ENCODE data around the gene SLC12A1.

SLC12A1 gene

DNA sequence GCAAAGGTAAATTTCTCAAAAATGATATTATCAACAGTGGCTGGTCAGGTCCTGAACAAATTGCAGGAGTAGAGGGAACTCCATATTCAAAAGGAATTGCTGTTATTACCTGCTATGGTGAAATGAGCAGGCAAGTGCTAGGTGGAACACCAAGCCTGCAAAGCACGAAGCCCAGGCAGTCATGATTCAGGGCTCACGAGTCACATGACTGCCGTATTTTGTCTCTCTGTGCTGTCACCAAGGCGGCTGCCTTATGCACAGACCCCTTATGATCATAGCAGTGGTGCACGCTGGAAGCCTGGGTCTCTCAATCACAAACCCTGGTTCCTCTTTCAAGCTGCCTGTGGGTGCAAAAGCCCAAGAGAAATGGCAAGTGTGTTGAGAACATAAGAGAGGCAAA, 24.4 kb downstream of the SLC12A1 start:
- no peak overlapping the region for H3K9ac ChIP-seq
- no peaks in the 10 kb centered on the region for H3K36me3 ChIP-seq
- H3K27me3 ChIP-seq = no peaks in the 10 kb centered on the region
- no peaks in the 10 kb centered on the region for H4K20me1 ChIP-seq
- H3K4me2 ChIP-seq = no peak overlapping the region
- TF ChIP-seq Cebpa-rat (IDR thresholded peaks at IDR 0.05) = no peak
- no peak overlapping the region for H3K4me3 ChIP-seq
- H3K4me1 ChIP-seq = no peaks in the 10 kb centered on the region
- no peaks in the 10 kb centered on the region for H3K9me3 ChIP-seq (replicated peaks in 1 of 11)
- no peak overlapping the region for H3K27ac ChIP-seq

GRCh38 chr15:48233246-48233645, 27.1 kb downstream of the SLC12A1 start:
- no peaks in the 10 kb centered on the region for H4K20me1 ChIP-seq
- H3K4me3 ChIP-seq = no peak overlapping the region
- no peak overlapping the region for H3K4me2 ChIP-seq
- TF ChIP-seq Cebpa-rat (IDR thresholded peaks at IDR 0.05) = no peak
- no peaks in the 10 kb centered on the region for H3K9me3 ChIP-seq (replicated peaks in 1 of 11)
- H3K27ac ChIP-seq = no peak overlapping the region
- H3K9ac ChIP-seq = no peak overlapping the region
- no peaks in the 10 kb centered on the region for H3K4me1 ChIP-seq
- no peaks in the 10 kb centered on the region for H3K36me3 ChIP-seq
- no peaks in the 10 kb centered on the region for H3K27me3 ChIP-seq

- H3K9ac ChIP-seq = no peak overlapping the region
- H3K4me3 ChIP-seq = no peak overlapping the region
- no peak overlapping the region for H3K4me2 ChIP-seq
- no peaks in the 10 kb centered on the region for H3K27me3 ChIP-seq
- TF ChIP-seq Cebpa-rat (IDR thresholded peaks at IDR 0.05) = no peak
- H3K9me3 ChIP-seq (replicated peaks in 1 of 11) = no peaks in the 10 kb centered on the region
- H3K36me3 ChIP-seq = no peaks in the 10 kb centered on the region
- no peaks in the 10 kb centered on the region for H3K4me1 ChIP-seq
- H4K20me1 ChIP-seq = no peaks in the 10 kb centered on the region
- no peak overlapping the region for H3K27ac ChIP-seq
These were observed 33.2 kb downstream of the SLC12A1 start for GRCh38 chr15:48239334-48239733.

GRCh38 chr15:48242015-48242414, 35.9 kb downstream of the SLC12A1 start:
- H3K4me2 ChIP-seq = no peak overlapping the region
- no peaks in the 10 kb centered on the region for H3K4me1 ChIP-seq
- H3K9me3 ChIP-seq (replicated peaks in 1 of 11) = no peaks in the 10 kb centered on the region
- H3K27me3 ChIP-seq = no peaks in the 10 kb centered on the region
- no peak overlapping the region for H3K4me3 ChIP-seq
- H4K20me1 ChIP-seq = no peaks in the 10 kb centered on the region
- no peak overlapping the region for H3K9ac ChIP-seq
- TF ChIP-seq Cebpa-rat (IDR thresholded peaks at IDR 0.05) = no peak
- H3K36me3 ChIP-seq = no peaks in the 10 kb centered on the region
- no peak overlapping the region for H3K27ac ChIP-seq

DNA sequence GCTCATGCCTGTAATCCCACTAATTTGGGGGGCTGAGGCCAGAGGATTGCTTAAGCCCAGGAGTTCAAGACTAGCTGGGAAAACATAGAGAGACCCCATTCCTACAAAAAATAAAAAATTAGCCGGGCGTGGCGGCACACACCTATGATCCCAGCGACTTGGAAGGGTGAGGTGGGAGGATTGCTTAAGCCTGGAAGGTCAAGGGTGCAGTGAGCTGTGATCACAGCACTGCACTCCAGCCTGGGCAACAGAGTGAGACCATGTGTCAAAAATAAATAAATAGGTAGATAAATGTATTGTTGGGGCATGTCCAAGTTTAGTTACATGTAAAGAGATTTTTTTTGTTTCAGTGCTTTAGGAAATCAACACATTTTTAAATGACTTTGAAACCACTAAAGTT, 36.4 kb downstream of the SLC12A1 start:
- Histone ChIP-seq H4K20me1 (no peaks in the 10 kb centered on the region), H3K4me2 (no peak overlapping the region), H3K9ac (no peak overlapping the region), H3K9me3 (replicated peaks in 1 of 11) (no peaks in the 10 kb centered on the region), H3K4me3 (no peak overlapping the region), H3K27ac (no peak overlapping the region), H3K27me3 (no peaks in the 10 kb centered on the region), H3K36me3 (no peaks in the 10 kb centered on the region), H3K4me1 (no peaks in the 10 kb centered on the region)
- TF ChIP-seq Cebpa-rat (IDR thresholded peaks at IDR 0.05) = no peak

DNA sequence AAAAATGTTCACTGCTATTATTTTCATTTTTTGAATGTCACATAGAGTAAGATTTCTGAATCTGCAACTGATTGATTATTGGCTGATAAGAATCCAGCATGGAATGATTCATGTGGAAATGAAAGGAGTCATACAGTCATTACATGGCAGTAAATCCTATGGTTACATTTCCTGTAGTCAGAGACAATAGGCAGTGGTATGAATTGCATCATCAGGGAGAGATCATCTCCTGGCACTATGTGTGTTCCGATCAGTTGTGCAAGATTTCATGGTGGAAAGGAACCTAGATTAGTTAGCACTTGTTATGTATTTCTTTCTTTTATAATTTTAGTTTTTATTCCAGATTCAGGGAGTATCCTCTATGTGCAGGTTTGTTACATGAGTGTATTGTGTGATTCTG, 38.8 kb downstream of the SLC12A1 start:
- Histone ChIP-seq H3K4me2 (no peak overlapping the region), H3K9ac (no peak overlapping the region), H3K4me1 (no peaks in the 10 kb centered on the region), H3K27ac (no peak overlapping the region), H3K4me3 (no peak overlapping the region), H3K9me3 (replicated peaks in 1 of 11) (no peaks in the 10 kb centered on the region), H3K27me3 (no peaks in the 10 kb centered on the region), H4K20me1 (no peaks in the 10 kb centered on the region), H3K36me3 (no peaks in the 10 kb centered on the region)
- TF ChIP-seq Cebpa-rat (IDR thresholded peaks at IDR 0.05) = no peak

- TF ChIP-seq Cebpa-rat (IDR thresholded peaks at IDR 0.05) = no peak
- Histone ChIP-seq H3K9ac (no peak overlapping the region), H3K27ac (no peak overlapping the region), H3K36me3 (no peaks in the 10 kb centered on the region), H4K20me1 (no peaks in the 10 kb centered on the region), H3K9me3 (replicated peaks in 1 of 11) (no peaks in the 10 kb centered on the region), H3K4me3 (no peak overlapping the region), H3K4me1 (no peaks in the 10 kb centered on the region), H3K27me3 (no peaks in the 10 kb centered on the region), H3K4me2 (no peak overlapping the region)
These were observed 42.3 kb downstream of the SLC12A1 start for GRCh38 chr15:48248414-48248813.

GRCh38 chr15:48250640-48251076, 44.6 kb downstream of the SLC12A1 start:
- no peak overlapping the region for H3K9ac ChIP-seq
- no peak overlapping the region for H3K4me3 ChIP-seq
- H3K27me3 ChIP-seq = no peaks in the 10 kb centered on the region
- no peaks in the 10 kb centered on the region for H3K9me3 ChIP-seq (replicated peaks in 1 of 11)
- no peaks in the 10 kb centered on the region for H4K20me1 ChIP-seq
- H3K36me3 ChIP-seq = no peaks in the 10 kb centered on the region
- no peak overlapping the region for H3K4me2 ChIP-seq
- no peak for TF ChIP-seq Cebpa-rat (IDR thresholded peaks at IDR 0.05)
- no peaks in the 10 kb centered on the region for H3K4me1 ChIP-seq
- H3K27ac ChIP-seq = no peak overlapping the region

GRCh38 chr15:48253172-48253571, 47.1 kb downstream of the SLC12A1 start:
- no peaks in the 10 kb centered on the region for H3K4me1 ChIP-seq
- no peak for TF ChIP-seq Cebpa-rat (IDR thresholded peaks at IDR 0.05)
- no peaks in the 10 kb centered on the region for H3K36me3 ChIP-seq

DNA sequence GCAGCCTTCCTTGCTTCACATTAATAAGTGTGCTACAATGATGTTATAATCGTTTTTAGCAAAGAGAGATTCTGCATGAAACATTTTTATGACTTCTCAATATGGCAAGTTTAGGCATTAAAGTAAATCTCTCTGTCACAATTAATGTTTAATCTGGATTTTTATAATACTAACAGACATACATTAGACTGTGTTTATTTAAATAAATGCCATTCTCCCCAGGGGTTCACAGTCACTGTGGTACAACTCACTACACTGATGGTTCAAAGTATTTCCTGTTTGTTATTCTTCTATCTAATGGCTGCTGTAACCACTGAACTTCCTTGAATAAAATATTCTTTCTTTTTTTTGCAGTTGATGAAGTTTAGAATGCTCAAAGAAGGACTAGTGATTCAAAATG, 59.0 kb downstream of the SLC12A1 start:
- Histone ChIP-seq H3K27ac (no peak overlapping the region), H3K4me1 (peaks cover 0 to 5% (median 0%) of the 10 kb centered on the region in 10 experiments; a peak in 4 of 20 replicates)

More at GRCh38 chr15:48253172-48253571, 47.1 kb downstream of the SLC12A1 start:
- H3K9ac ChIP-seq = no peak overlapping the region
- no peak overlapping the region for H3K27ac ChIP-seq
- no peaks in the 10 kb centered on the region for H3K27me3 ChIP-seq
- H3K9me3 ChIP-seq (replicated peaks in 1 of 11) = peaks cover 0 to 5% (median 0%) of the 10 kb centered on the region in 11 experiments; a peak in 5 of 22 replicates
- H4K20me1 ChIP-seq = no peaks in the 10 kb centered on the region
- no peak overlapping the region for H3K4me3 ChIP-seq
- no peak overlapping the region for H3K4me2 ChIP-seq

More for the DNA sequence above, 59.0 kb downstream of the SLC12A1 start:
- H3K9ac ChIP-seq = no peak overlapping the region
- no peak for TF ChIP-seq Cebpa-rat (IDR thresholded peaks at IDR 0.05)
- no peak overlapping the region for H3K4me3 ChIP-seq
- no peaks in the 10 kb centered on the region for H4K20me1 ChIP-seq
- no peaks in the 10 kb centered on the region for H3K9me3 ChIP-seq (replicated peaks in 1 of 11)
- no peaks in the 10 kb centered on the region for H3K36me3 ChIP-seq
- peak overlapping the region in 2 of 11 experiments; percentile 11 to 19; a peak in 2 of 22 replicates for H3K4me2 ChIP-seq
- no peaks in the 10 kb centered on the region for H3K27me3 ChIP-seq

All from BLaER1 treated with 17β-estradiol and CSF1 and Interleukin-3, amounts not matched to agents 10 nM and 100 nM (cell line).